Measurements from ENCODE around the gene ARRDC2.
"Not testable (repeated sequence)": the region's sequence is repeated elsewhere in the genome, so short reads cannot be mapped to it uniquely, and the experiment has no call there.

Gene ARRDC2

DNA sequence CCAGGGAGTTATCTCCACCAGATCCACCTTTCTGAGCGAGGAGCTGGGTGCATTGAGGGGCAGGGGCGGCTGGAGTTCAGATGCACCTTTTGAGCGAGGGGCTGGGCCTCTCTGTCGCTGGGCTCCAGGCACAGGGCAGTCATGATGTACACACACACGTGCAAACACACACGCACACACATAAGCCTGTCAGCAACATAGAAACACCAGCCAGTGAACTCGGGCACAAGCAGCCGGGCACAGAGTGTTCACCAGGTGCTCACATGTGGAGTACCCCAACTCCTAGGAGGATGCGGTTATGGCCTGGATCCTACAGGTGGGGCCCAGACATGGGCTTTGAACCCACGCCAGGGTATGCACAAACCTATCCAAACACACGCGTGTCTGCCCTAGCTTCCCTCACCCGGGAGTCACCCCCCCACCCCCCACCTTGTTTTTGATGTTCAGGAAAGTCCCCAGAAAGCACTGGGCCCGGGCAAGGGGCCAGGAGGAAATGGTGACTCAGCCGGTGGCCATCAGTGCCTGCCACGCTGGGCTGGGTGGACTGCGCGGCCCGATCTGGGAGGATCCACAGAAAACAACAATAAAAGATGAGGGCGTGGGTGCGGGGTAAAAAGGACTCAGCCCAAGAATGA is 13.3 kb downstream of the ARRDC2 start:
- TF ChIP-seq, protein P1, sequence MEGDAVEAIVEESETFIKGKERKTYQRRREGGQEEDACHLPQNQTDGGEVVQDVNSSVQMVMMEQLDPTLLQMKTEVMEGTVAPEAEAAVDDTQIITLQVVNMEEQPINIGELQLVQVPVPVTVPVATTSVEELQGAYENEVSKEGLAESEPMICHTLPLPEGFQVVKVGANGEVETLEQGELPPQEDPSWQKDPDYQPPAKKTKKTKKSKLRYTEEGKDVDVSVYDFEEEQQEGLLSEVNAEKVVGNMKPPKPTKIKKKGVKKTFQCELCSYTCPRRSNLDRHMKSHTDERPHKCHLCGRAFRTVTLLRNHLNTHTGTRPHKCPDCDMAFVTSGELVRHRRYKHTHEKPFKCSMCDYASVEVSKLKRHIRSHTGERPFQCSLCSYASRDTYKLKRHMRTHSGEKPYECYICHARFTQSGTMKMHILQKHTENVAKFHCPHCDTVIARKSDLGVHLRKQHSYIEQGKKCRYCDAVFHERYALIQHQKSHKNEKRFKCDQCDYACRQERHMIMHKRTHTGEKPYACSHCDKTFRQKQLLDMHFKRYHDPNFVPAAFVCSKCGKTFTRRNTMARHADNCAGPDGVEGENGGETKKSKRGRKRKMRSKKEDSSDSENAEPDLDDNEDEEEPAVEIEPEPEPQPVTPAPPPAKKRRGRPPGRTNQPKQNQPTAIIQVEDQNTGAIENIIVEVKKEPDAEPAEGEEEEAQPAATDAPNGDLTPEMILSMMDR (IDR thresholded peaks at IDR 0.05; ENCODE audit: insufficient read depth, missing control alignments) = no peak
- no peak for FAIRE-seq
- no peak for DNase-seq (ENCODE audit: insufficient read length, low spot score)

DNA sequence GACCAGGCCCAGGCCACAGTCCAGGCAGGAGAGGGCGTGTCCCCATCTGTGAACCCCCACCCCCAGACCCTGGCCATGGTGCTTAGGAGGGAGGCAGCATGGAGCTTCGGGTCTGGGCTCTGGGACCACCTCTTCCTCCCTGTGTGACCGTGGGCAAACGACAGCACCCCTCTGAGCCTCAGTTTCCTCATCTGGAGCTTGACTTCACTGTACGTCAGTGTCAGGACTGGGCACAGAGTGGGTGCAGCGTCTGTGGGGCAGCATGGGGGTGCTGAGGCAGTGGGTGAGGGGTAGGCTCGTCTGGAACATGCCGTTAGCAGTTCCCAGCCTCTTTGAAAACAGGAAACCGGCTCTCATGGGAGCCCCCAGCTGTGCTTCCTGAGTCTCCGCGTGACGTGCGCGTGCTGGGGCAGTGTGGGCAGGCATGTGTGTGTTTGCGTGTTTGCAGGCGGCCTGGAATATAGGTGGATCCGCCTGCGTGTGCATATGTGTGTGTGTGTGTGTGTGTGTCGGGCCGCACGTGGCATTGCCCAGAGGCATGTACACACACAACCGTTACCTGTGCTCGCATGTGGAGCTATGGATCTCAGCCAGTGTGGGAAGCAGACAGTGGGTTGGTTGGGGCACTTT is 15.8 kb downstream of the ARRDC2 start:
- DNase-seq (ENCODE audit: insufficient read length, low spot score) = no peak

DNA sequence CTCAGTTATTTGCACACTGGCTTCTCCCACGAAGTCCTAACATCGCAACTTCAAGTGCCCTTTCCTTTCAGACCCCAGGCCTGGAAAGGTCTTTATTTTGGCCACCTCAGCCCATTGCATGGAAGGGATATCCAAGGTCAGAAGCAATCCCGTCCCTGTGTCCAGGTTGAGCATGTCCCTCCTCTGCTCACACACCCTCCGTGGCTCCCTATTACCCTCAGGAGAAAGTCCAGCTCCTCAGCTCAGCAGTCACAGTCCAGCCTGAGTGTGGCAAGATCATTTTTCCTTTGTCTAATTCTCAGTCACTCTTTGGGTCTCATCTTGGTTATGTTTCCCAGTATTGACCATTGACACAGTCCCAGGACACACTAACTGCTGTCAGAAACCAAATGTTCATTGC is 19.2 kb downstream of the ARRDC2 start:
- no peak for DNase-seq (ENCODE audit: insufficient read length, low spot score)
- TF ChIP-seq, protein P1 (IDR thresholded peaks at IDR 0.05; ENCODE audit: insufficient read depth, missing control alignments) = no peak
- no peak for FAIRE-seq

More for the DNA sequence above, 15.8 kb downstream of the ARRDC2 start:
- FAIRE-seq = no peak
- TF ChIP-seq, protein P1 (IDR thresholded peaks at IDR 0.05; ENCODE audit: insufficient read depth, missing control alignments) = no peak

DNA sequence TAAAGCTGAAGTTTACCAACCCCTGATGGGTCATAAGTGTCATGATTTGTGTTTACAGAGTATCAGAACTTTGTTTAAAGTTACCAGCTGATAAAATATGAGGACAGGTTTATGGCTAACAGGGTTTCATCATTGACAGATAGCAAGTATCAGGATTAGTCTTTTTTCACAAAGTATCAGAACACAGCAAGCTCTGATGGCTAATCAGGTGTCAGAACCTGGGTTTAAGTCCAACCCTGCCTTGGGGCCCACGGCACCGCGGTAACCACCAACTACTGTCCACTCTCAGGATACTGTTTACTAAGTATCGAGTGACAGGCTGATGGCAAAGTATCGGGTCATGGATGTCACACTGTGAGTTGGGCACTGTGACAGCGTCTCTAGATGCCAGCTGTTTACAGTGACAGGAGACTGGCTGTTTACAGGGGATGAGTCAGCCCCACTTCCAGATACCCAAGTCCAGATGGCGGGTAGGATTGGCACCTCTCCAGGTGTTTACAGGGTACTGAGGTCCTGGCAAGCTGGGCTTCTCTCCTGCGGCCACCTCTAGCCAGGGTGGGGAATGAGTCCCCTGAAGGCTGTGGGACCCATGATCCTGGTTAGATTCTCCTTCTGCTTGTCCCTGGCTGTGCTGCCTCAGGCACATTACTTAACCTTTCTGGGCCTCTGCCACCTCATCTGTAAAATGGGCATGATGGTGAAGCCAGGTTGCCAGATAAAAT is 21.8 kb downstream of the ARRDC2 start:
- DNase-seq (ENCODE audit: insufficient read length, low spot score) (no peak), FAIRE-seq (no peak)
- TF ChIP-seq, protein P1 (IDR thresholded peaks at IDR 0.05; ENCODE audit: insufficient read depth, missing control alignments) = no peak

DNA sequence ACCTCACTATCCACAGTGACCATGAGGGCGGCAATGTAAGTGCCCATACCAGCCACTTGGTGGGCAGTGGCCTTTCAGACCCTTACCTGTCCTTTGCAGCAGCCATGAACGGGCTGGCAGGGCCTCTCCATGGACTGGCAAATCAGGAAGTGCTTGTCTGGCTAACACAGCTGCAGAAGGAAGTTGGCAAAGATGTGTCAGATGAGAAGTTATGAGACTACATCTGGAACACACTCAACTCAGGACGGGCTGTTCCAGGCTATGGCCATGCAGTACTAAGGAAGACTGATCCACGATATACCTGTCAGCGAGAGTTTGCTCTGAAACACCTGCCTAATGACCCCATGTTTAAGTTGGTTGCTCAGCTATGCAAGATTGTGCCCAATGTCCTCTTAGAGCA is 23.4 kb downstream of the ARRDC2 start:
- DNase-seq (ENCODE audit: insufficient read length, low spot score); FAIRE-seq: not testable (repeated sequence)

DNA sequence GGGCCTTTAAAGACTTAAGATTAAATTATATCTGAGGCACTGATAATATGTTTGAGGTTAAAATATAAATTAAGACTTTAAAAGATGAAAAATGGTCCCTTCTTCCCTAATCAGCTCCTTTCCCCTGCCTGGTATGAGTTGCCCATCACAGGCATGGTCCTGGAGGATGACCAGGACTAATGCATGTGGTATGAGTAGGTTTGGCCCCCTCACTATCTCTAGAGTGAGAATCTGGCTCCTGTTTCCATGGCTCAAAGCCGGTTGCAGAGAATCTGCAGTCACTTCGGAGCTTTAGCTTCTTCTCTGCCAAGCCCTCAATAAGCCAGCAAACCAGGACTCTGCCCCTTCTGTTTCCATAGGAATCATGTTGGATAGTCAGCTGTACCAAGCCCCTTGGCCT is 24.1 kb downstream of the ARRDC2 start:
- FAIRE-seq; DNase-seq (ENCODE audit: insufficient read length, low spot score): not testable (repeated sequence)

DNA sequence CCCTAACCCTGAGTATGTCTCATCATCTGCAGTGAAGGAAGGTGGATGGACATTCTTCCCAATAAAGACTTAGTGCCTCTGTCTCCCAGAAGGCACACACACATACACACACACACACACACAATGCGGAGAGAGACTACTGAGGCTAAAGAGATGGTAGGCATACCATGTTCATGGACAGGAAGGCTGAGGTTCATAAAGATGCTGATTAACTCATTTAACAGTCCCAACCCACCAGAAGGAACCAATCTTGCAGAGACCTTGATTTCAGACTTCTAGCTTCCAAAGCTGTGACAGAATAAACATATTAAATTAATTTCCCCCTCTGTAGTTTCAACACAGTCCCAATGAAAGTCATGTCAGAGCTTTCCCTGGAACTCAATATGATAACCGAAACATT is 33.1 kb downstream of the ARRDC2 start:
- TF ChIP-seq, protein P1 (IDR thresholded peaks at IDR 0.05; ENCODE audit: insufficient read depth, missing control alignments) = no peak
- no peak for DNase-seq (ENCODE audit: insufficient read length, low spot score)
- no peak for FAIRE-seq

DNA sequence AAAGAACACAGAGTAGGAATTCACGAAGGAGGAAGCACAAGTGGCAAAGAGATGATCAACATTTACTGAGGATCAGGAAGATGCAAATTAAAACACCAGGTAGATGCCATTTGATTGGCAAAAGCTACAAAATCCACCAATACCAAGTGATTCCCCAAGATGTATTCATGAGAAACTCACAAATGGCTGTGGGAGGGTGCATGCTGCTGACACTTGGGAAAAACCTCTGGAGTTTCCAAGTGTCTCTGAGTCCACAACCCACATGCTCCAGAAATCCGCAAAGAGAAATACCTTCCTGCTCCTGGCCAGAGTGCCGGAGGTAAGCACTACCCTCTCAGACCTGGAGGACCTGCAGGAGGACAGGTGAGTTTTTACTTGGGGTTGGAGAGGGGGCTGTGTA is 35.7 kb downstream of the ARRDC2 start:
- TF ChIP-seq, protein P1 (IDR thresholded peaks at IDR 0.05; ENCODE audit: insufficient read depth, missing control alignments) = no peak
- no peak for FAIRE-seq
- DNase-seq (ENCODE audit: insufficient read length, low spot score) = no peak

All from D721Med (cell line).